Neuronal stem cell (in vitro differentiated cells): ENCODE data around the gene VEPH1.
A peak's percentile ranks its signal among the peaks of the same experiment; 100 is the strongest.

Source experiments
- DNase-seq: peaks from one replicate; pipeline ENCODE4 v3.0.0-alpha.2; 2013; ENCODE audit warnings: low spot score
- H2AFZ ChIP-seq: one replicate; pipeline ENCODE4 v1.6.1; 2013; ENCODE audit warnings: mild to moderate bottlenecking, low read length, inconsistent platforms
- H2AK5ac ChIP-seq: 2 replicates; pipeline ENCODE4 v1.6.1; 2013; ENCODE audit warnings: low read depth, mild to moderate bottlenecking, inconsistent platforms, low read length, moderate library complexity, mixed read lengths
- H2BK120ac ChIP-seq: 2 replicates; pipeline ENCODE4 v1.6.1; 2013; ENCODE audit warnings: low read depth, mild to moderate bottlenecking, inconsistent platforms, low read length, moderate library complexity, mixed read lengths
- H2BK12ac ChIP-seq: one replicate; pipeline ENCODE4 v1.6.1; 2013; ENCODE audit warnings: low read length, inconsistent platforms
- H2BK15ac ChIP-seq: 2 replicates; pipeline ENCODE4 v1.6.1; 2013; ENCODE audit warnings: mild to moderate bottlenecking, low read length, inconsistent platforms, mixed read lengths
- H2BK5ac ChIP-seq: one replicate; pipeline ENCODE4 v1.6.1; 2013; ENCODE audit warnings: inconsistent platforms, mild to moderate bottlenecking, low read length, moderate library complexity
- H3K14ac ChIP-seq: one replicate; pipeline ENCODE4 v1.6.1; 2013; ENCODE audit warnings: low read length, inconsistent platforms
- H3K18ac ChIP-seq: 2 replicates; pipeline ENCODE4 v1.6.1; 2013; ENCODE audit warnings: low read length, inconsistent platforms
- H3K23ac ChIP-seq: 2 replicates; pipeline ENCODE4 v1.6.1; 2013; ENCODE audit warnings: low read depth, mild to moderate bottlenecking, mixed read lengths, low read length, inconsistent platforms; ENCODE audit not compliant: poor library complexity
- H3K27ac ChIP-seq: replicated peaks from 3 replicates; pipeline ENCODE4 v1.5.1; 2013; ENCODE audit warnings: low read length, inconsistent platforms
- H3K27me3 ChIP-seq, 3 experiments: 2 replicates each; pipeline ENCODE4 v1.6.1; 2013; ENCODE audit warnings: low read length in 3 of 3, mild to moderate bottlenecking in 2 of 3, inconsistent platforms in 1 of 3, low read depth in 1 of 3, mixed read lengths in 1 of 3, moderate library complexity in 1 of 3; ENCODE audit not compliant: control insufficient read depth in 3 of 3, insufficient read depth in 3 of 3
- H3K36me3 ChIP-seq, 2 donors: replicated peaks in 1 of 2; 2 replicates each; pipeline ENCODE4 v1.6.1; 2013; ENCODE audit warnings: low read length in 2 of 2; ENCODE audit not compliant: control insufficient read depth in 2 of 2, insufficient read depth in 2 of 2
- H3K4ac ChIP-seq: 2 replicates; pipeline ENCODE4 v1.6.1; 2013; ENCODE audit warnings: inconsistent platforms, mild to moderate bottlenecking, low read length, moderate library complexity
- H3K4me1 ChIP-seq, 2 donors: 1 replicate in 1 of 2; 2 replicates in 1 of 2; pipeline ENCODE4 v1.6.1; 2013; ENCODE audit warnings: low read length in 2 of 2, low read depth in 1 of 2; ENCODE audit not compliant: control insufficient read depth in 2 of 2, insufficient read depth in 1 of 2
- H3K4me2 ChIP-seq: one replicate; pipeline ENCODE4 v1.6.1; 2013; ENCODE audit warnings: mild to moderate bottlenecking, low read length, inconsistent platforms; ENCODE audit not compliant: insufficient read depth, poor library complexity, severe bottlenecking
- H3K4me3 ChIP-seq, 2 donors: 2 replicates each; pipeline ENCODE4 v1.5.1; 2013; ENCODE audit warnings: low read length in 2 of 2, mild to moderate bottlenecking in 2 of 2, inconsistent platforms in 1 of 2, moderate library complexity in 1 of 2
- H3K79me1 ChIP-seq: one replicate; pipeline ENCODE4 v1.6.1; 2013; ENCODE audit warnings: low read depth, mild to moderate bottlenecking, inconsistent platforms, low read length, moderate library complexity
- H3K9ac ChIP-seq: one replicate; pipeline ENCODE4 v1.6.1; 2013; ENCODE audit warnings: mild to moderate bottlenecking, low read depth, low read length, inconsistent platforms; ENCODE audit not compliant: poor library complexity
- H3K9me3 ChIP-seq, 2 donors: replicated peaks in 1 of 2; 2 replicates each; pipeline versions ENCODE3 to v1.6.1; 2013; ENCODE audit warnings: low read length in 2 of 2, mild to moderate bottlenecking in 2 of 2, inconsistent platforms in 1 of 2, low read depth in 1 of 2, mixed read lengths in 1 of 2, moderate library complexity in 1 of 2; ENCODE audit not compliant: control insufficient read depth in 2 of 2, insufficient read depth in 1 of 2
- H4K8ac ChIP-seq: one replicate; pipeline ENCODE4 v1.6.1; 2013; ENCODE audit warnings: low read depth, mild to moderate bottlenecking, inconsistent platforms, low read length, moderate library complexity
- H4K91ac ChIP-seq: one replicate; pipeline ENCODE4 v1.6.1; 2013; ENCODE audit warnings: low read length, low read depth, mild to moderate bottlenecking, inconsistent platforms; ENCODE audit not compliant: poor library complexity
- WGBS, 2 donors: extraction: QIAGEN DNeasy Blood & Tissue Kit; methylation state at CpG; one replicate each; pipeline ENCODE4 v1.1.7; 2013; ENCODE audit warnings: missing lambda C conversion rate in 2 of 2, mixed read lengths in 1 of 2; ENCODE audit not compliant: insufficient read length in 2 of 2, insufficient replicate concordance in 1 of 2; ENCODE audit errors: extremely low coverage in 2 of 2; 5-methylcytosine and 5-hydroxymethylcytosine counted together

Gene VEPH1

GRCh38 chr3:157268026-157268425 lies 235.2 kb downstream of the VEPH1 start:
- Histone ChIP-seq H4K8ac (no peak overlapping the region), H4K91ac (no peak overlapping the region), H3K14ac (no peak overlapping the region), H3K18ac (no peak overlapping the region), H3K9ac (no peak overlapping the region), H2AFZ (no peak overlapping the region), H3K4me2 (no peak overlapping the region), H3K79me1 (no peaks in the 10 kb centered on the region), H2BK15ac (no peak overlapping the region), H2BK12ac (no peak overlapping the region), H3K27me3 (no peaks in the 10 kb centered on the region), H3K9me3 (peaks cover 1 to 14% of the 10 kb centered on the region in 2 donors), H2BK120ac (no peak overlapping the region), H3K27ac (no peak overlapping the region), H3K4me1 (peaks cover 0 to under 1% of the 10 kb centered on the region in 2 donors), H2AK5ac (no peak overlapping the region), H3K4me3 (no peak overlapping the region), H3K23ac (no peak overlapping the region), H3K36me3 (no peaks in the 10 kb centered on the region), H2BK5ac (no peak overlapping the region), H3K4ac (no peak overlapping the region)
- no peak for DNase-seq
- WGBS, 2 donors = no CpG with 5 or more reads among the region's 2 CpGs

- H3K4me3 ChIP-seq = no peak overlapping the region
- H3K18ac ChIP-seq = no peak overlapping the region
- H4K8ac ChIP-seq = no peak overlapping the region
- H3K9ac ChIP-seq = no peak overlapping the region
- peaks cover 1 to 11% of the 10 kb centered on the region in 2 donors for H3K9me3 ChIP-seq
- no peak overlapping the region for H3K23ac ChIP-seq
- H4K91ac ChIP-seq = no peak overlapping the region
- H2BK5ac ChIP-seq = no peak overlapping the region
- H3K4me2 ChIP-seq = no peak overlapping the region
- H3K4ac ChIP-seq = no peak overlapping the region
- H3K36me3 ChIP-seq = no peaks in the 10 kb centered on the region
- no peak overlapping the region for H2BK120ac ChIP-seq
- H2AK5ac ChIP-seq = no peak overlapping the region
- no CpG with 5 or more reads among the region's 1 CpG for WGBS, 2 donors
- H2BK12ac ChIP-seq = no peak overlapping the region
- H3K14ac ChIP-seq = no peak overlapping the region
- no peak for DNase-seq
- H3K27me3 ChIP-seq = no peaks in the 10 kb centered on the region
- no peaks in the 10 kb centered on the region for H3K79me1 ChIP-seq
- no peak overlapping the region for H2AFZ ChIP-seq
- peaks cover 0 to 3% of the 10 kb centered on the region in 2 donors for H3K4me1 ChIP-seq
- no peak overlapping the region for H2BK15ac ChIP-seq
- H3K27ac ChIP-seq = no peak overlapping the region
These were observed 237.3 kb downstream of the VEPH1 start for GRCh38 chr3:157265931-157266330.

GRCh38 chr3:157263027-157263426 lies 240.2 kb downstream of the VEPH1 start:
- Histone ChIP-seq H3K9me3 (peaks cover 1 to 11% of the 10 kb centered on the region in 2 donors), H3K9ac (no peak overlapping the region), H3K4ac (no peak overlapping the region), H3K23ac (no peak overlapping the region), H3K79me1 (no peaks in the 10 kb centered on the region), H2BK15ac (no peak overlapping the region), H3K27me3 (no peaks in the 10 kb centered on the region), H2AK5ac (no peak overlapping the region), H3K18ac (no peak overlapping the region), H2BK12ac (no peak overlapping the region), H3K4me2 (no peak overlapping the region), H2AFZ (peak overlapping the region; percentile 34), H2BK5ac (no peak overlapping the region), H3K36me3 (no peaks in the 10 kb centered on the region), H3K14ac (no peak overlapping the region), H3K27ac (no peak overlapping the region), H3K4me1 (peaks cover 1 to 3% of the 10 kb centered on the region in 2 donors), H4K8ac (no peak overlapping the region), H4K91ac (no peak overlapping the region), H2BK120ac (no peak overlapping the region), H3K4me3 (no peak overlapping the region)
- no peak for DNase-seq
- no CpG with 5 or more reads among the region's 1 CpG for WGBS, 2 donors

- H4K8ac ChIP-seq = no peak overlapping the region
- H3K18ac ChIP-seq = no peak overlapping the region
- no peak overlapping the region for H3K4me2 ChIP-seq
- H3K4me3 ChIP-seq = no peak overlapping the region
- H2BK5ac ChIP-seq = no peak overlapping the region
- no peak overlapping the region for H2BK12ac ChIP-seq
- H2AK5ac ChIP-seq = no peak overlapping the region
- no peak overlapping the region for H3K27ac ChIP-seq
- no peak overlapping the region for H3K4ac ChIP-seq
- no peak overlapping the region for H4K91ac ChIP-seq
- H2AFZ ChIP-seq = peak overlapping the region; percentile 62
- H3K27me3 ChIP-seq = no peaks in the 10 kb centered on the region
- H3K4me1 ChIP-seq = peaks cover 1 to 6% of the 10 kb centered on the region in 2 donors
- H3K79me1 ChIP-seq = no peaks in the 10 kb centered on the region
- H3K9me3 ChIP-seq = peaks cover 1 to 17% of the 10 kb centered on the region in 2 donors
- H3K14ac ChIP-seq = no peak overlapping the region
- no peaks in the 10 kb centered on the region for H3K36me3 ChIP-seq
- H2BK15ac ChIP-seq = no peak overlapping the region
- no peak overlapping the region for H3K23ac ChIP-seq
- no peak overlapping the region for H2BK120ac ChIP-seq
- no CpG with 5 or more reads among the region's 6 CpGs for WGBS, 2 donors
- H3K9ac ChIP-seq = no peak overlapping the region
- DNase-seq = no peak
These were observed 242.2 kb downstream of the VEPH1 start for GRCh38 chr3:157261000-157261399.
